GM18868 (cell line): ENCODE results near the gene SLC27A6.
A peak's percentile ranks its signal among the peaks of the same experiment; 100 is the strongest.

Experiments used
- ATAC-seq: cut with Tn5 transposase; IDR thresholded peaks from one replicate; pipeline ENCODE4 v1.9.1; 2021; ENCODE audit warnings: mild to moderate bottlenecking, moderate library complexity; ENCODE audit not compliant: unreplicated experiment

Gene SLC27A6

DNA sequence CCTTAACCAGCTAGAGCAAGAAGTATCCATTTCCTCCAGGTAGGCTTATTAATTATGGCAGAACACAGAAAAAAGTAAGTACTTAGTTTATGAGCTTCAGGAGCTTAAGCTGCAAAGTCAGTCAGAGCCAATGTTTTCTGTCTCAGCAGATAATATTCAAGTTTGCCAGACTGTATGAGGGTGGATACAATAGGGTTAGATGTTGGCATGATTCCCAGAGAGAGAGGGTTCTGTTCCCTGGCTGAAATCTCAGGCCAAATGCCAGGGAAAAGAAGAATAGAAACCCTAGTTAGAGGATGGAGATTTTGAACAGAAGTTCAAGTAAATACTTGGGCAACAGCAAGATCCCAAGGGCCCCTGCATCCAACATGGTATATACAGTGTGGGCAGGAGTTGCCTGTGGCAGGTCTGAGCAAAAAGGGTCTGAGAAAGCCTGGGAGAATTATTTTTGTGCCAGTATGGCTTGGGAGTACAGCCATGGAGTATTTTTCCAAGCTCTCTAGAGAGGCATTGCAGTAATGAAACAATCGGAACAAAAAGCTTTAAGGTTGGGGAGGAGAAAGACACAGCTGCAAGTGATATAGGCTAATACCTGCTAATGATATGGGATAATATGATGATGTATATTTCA lies 98.3 kb downstream of the SLC27A6 start:
- no peak for ATAC-seq

GRCh38 chr5:129065721-129066120 lies 100.4 kb downstream of the SLC27A6 start:
- no peak for ATAC-seq

GRCh38 chr5:129067745-129068144 lies 102.5 kb downstream of the SLC27A6 start:
- ATAC-seq: no peak

- no peak for ATAC-seq
These were observed 104.0 kb downstream of the SLC27A6 start for GRCh38 chr5:129069292-129069691.

DNA sequence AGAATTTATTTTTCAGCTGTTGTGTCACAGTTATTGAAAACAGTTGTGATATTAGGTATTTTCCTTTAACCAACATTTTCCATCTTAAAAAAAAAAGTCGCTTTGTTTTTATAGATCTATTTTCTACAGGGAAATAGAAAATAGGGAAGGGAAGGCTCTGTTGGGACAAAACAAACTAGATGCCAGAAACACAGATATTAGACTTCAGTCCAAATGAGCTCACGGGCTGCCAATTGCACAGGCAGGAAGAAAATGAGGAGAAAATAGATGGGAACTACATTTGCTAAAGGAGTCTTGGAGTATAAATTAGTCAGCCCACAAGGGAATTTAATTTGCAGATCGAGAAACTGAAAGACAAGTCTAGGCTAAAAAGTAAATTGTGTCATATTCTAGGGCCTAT lies 107.8 kb downstream of the SLC27A6 start:
- no peak for ATAC-seq

GRCh38 chr5:129074903-129075302 lies 109.6 kb downstream of the SLC27A6 start:
- ATAC-seq: peak; percentile 37

- ATAC-seq: no peak
These were observed 112.3 kb downstream of the SLC27A6 start for GRCh38 chr5:129077433-129078075.

DNA sequence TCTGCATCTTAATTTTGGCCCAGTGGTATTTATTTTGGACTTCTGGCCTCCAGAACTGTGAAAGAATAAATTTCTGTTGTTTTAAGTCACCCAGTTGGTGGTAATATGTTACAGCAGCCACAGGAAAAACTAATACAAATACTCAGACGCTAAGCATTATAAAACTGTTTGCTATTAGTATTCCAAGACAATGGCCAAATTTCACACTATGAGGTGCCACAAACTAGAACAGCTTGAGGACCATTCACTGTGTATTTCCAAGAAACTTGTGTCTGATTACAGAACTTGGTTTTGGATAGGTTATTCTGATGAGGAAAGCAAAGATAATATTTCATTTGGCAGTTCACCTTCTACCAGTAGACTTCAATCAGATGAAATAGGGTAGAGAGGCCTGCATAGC lies 113.0 kb downstream of the SLC27A6 start:
- no peak for ATAC-seq

DNA sequence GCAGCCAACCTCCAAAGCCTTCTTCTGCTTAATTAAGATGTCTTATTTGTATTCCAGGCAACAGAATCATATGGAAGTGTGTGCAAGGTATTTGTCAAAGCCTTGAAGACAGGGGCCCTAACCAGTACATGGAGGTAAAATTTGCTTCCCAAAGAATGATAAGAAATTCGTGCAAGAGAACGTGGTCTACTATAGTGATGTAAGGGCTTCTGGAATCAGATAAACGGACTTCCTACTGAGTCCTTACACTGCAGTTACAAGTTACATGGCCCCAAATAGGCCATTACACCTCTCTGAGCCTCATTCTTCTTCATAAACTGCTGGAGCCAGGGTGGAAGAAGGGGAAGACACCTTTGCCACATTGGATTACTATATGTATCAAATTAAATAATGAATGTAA lies 113.4 kb downstream of the SLC27A6 start:
- no peak for ATAC-seq

GRCh38 chr5:129079496-129079895 lies 114.2 kb downstream of the SLC27A6 start:
- no peak for ATAC-seq

GRCh38 chr5:129080766-129081165 lies 115.5 kb downstream of the SLC27A6 start:
- no peak for ATAC-seq

DNA sequence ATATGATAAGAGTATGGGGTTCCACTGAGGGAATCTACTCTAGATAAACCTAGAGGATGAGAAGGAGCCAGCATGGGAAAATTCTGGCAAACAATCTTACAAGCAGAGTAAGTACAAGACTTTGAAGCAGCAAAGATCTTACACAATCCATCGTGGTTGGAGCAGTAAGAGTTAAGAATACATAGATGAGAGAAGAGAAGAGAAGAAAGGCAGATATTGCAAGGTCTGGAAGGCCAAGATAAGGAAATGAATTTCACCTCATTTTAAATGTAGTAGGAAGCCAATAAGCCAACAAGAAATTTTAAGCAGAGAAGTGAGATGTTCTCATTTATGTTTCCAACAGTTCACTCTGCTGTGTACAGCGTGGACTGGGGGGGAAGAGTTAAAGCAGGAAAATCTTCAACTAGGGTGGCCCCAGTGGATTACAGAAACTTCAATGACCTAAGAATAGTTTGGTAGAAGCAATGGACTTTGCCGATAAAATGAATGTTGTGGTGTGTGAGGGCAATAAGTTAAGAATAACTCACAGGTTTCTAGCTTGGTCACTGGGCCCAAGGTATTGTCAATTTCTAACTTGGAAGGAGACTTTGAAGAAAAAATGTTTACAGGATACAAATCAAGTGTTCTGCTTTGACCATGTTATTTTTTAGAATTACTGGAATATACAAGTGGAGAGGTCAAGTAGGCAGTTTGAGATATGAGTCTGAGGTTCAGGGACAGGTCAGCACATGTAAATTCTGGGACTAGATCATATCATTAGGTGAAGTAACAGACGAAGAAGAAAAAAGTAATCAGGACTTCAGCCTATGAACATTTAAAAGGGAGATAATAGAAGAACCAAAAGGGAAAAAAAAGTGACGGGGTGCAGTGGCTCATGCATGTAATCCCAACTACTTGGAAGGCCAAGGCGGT lies 117.2 kb downstream of the SLC27A6 start:
- no peak for ATAC-seq
